ENCODE measurements around the gene HOXB9.

The HOXB9 gene

GRCh38 chr17:48610282-48611211 lies 15.6 kb downstream of the HOXB9 start, which contains the start of gene HOXB7:
HOXB7 (minus strand) TSS chr17:48611017; CDS start chr17:48610918, 99 bp downstream.
- peak; percentile 69 for DNase-seq

GRCh38 chr17:48609759-48610281 lies 16.3 kb downstream of the HOXB9 start:
- no peak for DNase-seq

GRCh38 chr17:48609033-48609432 lies 17.1 kb downstream of the HOXB9 start:
- no peak for DNase-seq

- no peak for DNase-seq
Observed at GRCh38 chr17:48608494-48608834, 17.7 kb downstream of the HOXB9 start.

- no peak for DNase-seq
Observed at GRCh38 chr17:48606892-48607614, 19.1 kb downstream of the HOXB9 start.

- DNase-seq, result no peak
Observed at GRCh38 chr17:48605991-48606891, 19.9 kb downstream of the HOXB9 start.

GRCh38 chr17:48605409-48605919 lies 20.7 kb downstream of the HOXB9 start:
- DNase-seq, result no peak

- DNase-seq, result no peak
Observed at GRCh38 chr17:48604770-48605329, 21.3 kb downstream of the HOXB9 start, which contains the start of gene HOXB6. HOXB6 (minus strand) TSS chr17:48604986; CDS start chr17:48598150, 6,836 bp downstream.

- no peak for DNase-seq
Observed at GRCh38 chr17:48603959-48604769, 22.0 kb downstream of the HOXB9 start.

- DNase-seq, result no peak
Observed at GRCh38 chr17:48601539-48602425, 24.4 kb downstream of the HOXB9 start.

- no peak for DNase-seq
Observed at GRCh38 chr17:48601207-48601538, 25.0 kb downstream of the HOXB9 start.

GRCh38 chr17:48600244-48601098 lies 25.7 kb downstream of the HOXB9 start:
- DNase-seq, result no peak

- DNase-seq, result no peak
Observed at GRCh38 chr17:48599354-48599753, 26.8 kb downstream of the HOXB9 start.

- DNase-seq, result no peak
Observed at GRCh38 chr17:48598736-48599135, 27.4 kb downstream of the HOXB9 start.

- no peak for DNase-seq
Observed at GRCh38 chr17:48597778-48598631, 28.2 kb downstream of the HOXB9 start.

GRCh38 chr17:48597528-48597777 lies 28.7 kb downstream of the HOXB9 start:
- DNase-seq, result no peak

- no peak for DNase-seq
Observed at GRCh38 chr17:48596735-48597527, 29.2 kb downstream of the HOXB9 start.

Data from stimulated activated CD4-positive, alpha-beta T cell treated with anti-CD3 and anti-CD28 coated beads, Interleukin-4, amount 100 ng/mL, for 1 hour (primary cell).